Astrocyte of the spinal cord (primary cell): ENCODE results near the gene ODF4.

Experiments used
- DNase-seq: peaks from one replicate; pipeline ENCODE4 v3.0.0; 2011; ENCODE audit warnings: low read depth, low spot score
- H3K4me3 ChIP-seq: 2 replicates; pipeline ENCODE4 v1.5.1; 2011; ENCODE audit warnings: low read depth, mild to moderate bottlenecking, low read length, moderate library complexity
- in situ Hi-C: cut with HindIII; loops from 2 replicates; pipeline ENCODE4 v1.10.0; 2017; ENCODE audit warnings: low sequenced_read_pairs
- TF ChIP-seq, protein P1 (sequence below): IDR thresholded peaks from 2 replicates; pipeline ENCODE4 v1.5.1; 2012; ENCODE audit warnings: low read depth, mild to moderate bottlenecking, low read length, inconsistent platforms

ODF4 gene

DNA sequence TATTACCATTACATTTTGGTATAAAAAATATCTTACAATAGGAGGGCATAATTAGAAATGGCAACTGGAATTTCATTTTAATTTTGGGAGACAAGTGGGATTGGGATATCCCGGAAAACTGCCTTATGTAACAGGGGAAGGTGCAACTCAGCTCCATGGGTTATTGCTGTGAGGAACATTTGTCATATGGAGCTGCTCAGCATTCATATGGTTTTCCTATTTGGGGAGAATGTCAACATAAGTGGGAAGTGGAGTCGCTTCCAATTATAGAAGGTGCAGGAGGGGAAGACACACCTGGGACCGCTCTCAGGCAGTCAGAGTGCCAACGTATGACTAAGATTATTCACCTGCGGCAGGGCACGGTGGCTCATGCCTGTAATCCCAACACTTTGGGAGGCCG, 10.7 kb downstream of the ODF4 start:
- TF ChIP-seq, protein P1, sequence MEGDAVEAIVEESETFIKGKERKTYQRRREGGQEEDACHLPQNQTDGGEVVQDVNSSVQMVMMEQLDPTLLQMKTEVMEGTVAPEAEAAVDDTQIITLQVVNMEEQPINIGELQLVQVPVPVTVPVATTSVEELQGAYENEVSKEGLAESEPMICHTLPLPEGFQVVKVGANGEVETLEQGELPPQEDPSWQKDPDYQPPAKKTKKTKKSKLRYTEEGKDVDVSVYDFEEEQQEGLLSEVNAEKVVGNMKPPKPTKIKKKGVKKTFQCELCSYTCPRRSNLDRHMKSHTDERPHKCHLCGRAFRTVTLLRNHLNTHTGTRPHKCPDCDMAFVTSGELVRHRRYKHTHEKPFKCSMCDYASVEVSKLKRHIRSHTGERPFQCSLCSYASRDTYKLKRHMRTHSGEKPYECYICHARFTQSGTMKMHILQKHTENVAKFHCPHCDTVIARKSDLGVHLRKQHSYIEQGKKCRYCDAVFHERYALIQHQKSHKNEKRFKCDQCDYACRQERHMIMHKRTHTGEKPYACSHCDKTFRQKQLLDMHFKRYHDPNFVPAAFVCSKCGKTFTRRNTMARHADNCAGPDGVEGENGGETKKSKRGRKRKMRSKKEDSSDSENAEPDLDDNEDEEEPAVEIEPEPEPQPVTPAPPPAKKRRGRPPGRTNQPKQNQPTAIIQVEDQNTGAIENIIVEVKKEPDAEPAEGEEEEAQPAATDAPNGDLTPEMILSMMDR = no peak
- DNase-seq = no peak
- in situ Hi-C loops = no loop called here
- H3K4me3 ChIP-seq = no peak overlapping the region

DNA sequence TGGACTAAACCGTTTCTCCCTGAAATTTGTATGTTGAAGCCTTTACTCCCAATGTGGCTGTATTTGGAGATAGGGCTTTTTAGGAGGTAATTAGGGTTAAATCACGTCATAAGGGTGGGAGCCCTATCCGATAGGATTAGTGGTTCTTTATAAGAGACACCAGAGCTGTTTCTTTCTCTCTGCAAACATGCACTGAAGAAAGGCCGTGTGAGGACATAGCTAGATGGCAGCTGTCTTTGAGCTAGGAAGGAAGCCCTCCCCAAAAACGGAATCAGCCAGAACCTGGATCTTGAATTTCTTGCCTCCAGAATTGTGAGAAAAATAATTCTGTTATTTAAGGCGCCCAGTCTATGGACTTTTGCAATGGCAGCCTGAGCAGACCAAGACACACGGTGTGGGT, 14.1 kb downstream of the ODF4 start:
- no peak for DNase-seq
- in situ Hi-C loops = no loop called here
- TF ChIP-seq, protein P1 = no peak
- no peak overlapping the region for H3K4me3 ChIP-seq

DNA sequence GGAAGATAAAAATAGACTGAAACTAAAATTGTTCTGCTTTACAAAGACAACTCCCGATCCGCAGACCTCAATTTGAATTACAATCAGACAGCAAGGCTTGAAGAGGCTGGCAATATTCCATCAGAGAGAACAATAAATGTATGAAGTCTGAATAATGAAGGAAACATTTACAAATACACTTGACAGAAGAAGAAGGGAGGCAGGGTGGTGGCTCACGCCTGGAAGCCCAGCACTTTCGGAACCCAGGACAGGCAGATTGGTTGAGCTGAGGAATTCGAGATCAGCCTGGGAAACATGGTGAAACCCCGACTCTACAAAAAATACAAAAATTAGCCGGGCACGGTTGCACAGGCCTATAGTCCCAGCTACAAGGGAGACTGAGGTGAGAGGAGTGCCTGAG, 14.6 kb downstream of the ODF4 start:
- TF ChIP-seq, protein P1 = no peak
- DNase-seq = no peak
- H3K4me3 ChIP-seq = no peak overlapping the region
- in situ Hi-C loops = no loop called here

DNA sequence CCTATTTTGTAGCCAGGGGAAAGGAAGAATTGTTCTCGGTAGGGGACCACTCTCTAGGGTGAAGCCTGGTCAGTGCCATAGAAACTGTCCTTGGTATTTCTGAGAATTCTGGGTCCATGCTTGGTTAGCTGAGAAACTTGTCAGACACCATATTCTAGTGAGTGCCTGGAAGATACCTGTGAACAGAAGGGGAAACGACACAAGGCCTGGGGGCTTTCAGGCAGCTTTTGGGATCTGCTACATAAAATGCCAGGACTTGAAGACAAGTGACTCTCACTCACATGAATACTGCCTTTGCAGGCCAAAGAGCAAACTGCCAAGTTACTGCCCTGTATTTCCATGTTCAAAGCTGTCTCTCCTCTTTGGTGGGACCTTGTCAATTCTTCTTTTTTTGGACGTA, 18.3 kb downstream of the ODF4 start:
- TF ChIP-seq, protein P1 = no peak
- DNase-seq = no peak
- in situ Hi-C loops = no loop called here
- no peak overlapping the region for H3K4me3 ChIP-seq

DNA sequence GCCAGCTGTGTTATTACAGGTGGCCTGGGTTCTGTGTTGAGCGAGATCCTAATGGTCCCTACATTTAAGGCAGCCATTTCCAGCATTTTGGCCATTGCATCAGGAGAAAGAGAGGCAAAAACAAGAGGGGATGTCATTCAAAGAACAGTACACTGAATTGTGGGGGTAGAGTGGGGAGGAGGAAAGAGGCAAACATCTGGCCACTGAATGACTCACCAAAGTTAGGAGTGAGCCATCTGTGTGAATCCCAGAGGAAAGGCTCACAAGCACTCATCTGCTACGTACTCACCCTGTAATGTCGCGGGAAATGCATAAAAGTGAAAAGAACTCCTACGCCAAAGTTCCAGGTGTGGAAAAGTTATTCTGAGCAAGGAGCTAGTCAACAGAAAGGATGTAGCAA, 20.1 kb downstream of the ODF4 start:
- in situ Hi-C loops = no loop called here
- TF ChIP-seq, protein P1 = no peak
- peak; percentile 78 for DNase-seq
- no peak overlapping the region for H3K4me3 ChIP-seq

DNA sequence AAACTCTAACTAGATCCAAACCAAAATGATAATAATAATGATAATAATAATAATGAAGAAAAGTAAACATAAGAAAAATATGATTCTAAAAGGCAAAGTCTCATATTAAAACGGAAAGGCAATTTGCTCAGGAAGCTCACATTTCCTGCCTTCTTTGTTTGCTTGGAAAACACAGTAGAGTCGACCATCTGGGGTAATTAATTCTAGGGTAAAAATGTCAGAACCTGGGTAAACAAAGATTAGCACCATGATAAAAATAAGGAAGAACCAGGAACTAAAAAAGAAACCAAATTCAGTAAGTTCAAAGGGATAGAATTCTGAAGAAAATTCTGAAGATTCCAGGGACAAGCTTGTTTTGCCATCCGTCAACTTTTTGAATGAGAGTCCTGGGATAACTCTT, 20.6 kb downstream of the ODF4 start:
- H3K4me3 ChIP-seq = no peak overlapping the region
- in situ Hi-C loops = no loop called here
- TF ChIP-seq, protein P1 = no peak
- no peak for DNase-seq

DNA sequence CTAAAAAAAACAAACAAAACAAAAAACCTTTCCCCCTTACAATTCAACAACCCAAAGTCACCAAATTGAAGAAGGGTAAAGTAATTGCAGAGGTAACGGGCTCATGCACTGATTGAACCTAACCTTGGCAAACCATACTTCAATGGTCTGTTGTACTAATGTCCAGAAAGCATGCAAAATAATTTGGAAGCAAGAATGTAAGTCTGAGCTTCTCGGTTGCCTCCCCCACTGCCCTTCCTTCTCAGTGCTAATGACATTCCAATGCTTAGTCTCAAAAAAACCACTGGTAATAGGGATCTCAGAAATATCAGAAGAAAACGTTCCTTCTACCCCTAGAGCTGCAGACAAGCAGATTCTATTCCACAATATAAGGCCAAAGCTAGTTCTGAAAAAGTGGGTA, 21.1 kb downstream of the ODF4 start:
- no peak overlapping the region for H3K4me3 ChIP-seq
- TF ChIP-seq, protein P1 = no peak
- in situ Hi-C loops = no loop called here
- DNase-seq = no peak
